ES-I3 (cell line): ENCODE measurements around the gene DMD.
"Not testable (repeated sequence)": the region's sequence is repeated elsewhere in the genome, so short reads cannot be mapped to it uniquely, and the experiment has no call there.

Experiments used
- H3K36me3 ChIP-seq: 2 replicates; pipeline ENCODE4 v1.6.1; 2013; ENCODE audit warnings: mild to moderate bottlenecking, low read length, control low read depth, moderate library complexity; ENCODE audit not compliant: insufficient read depth
- H3K4me1 ChIP-seq: 2 replicates; pipeline ENCODE4 v1.6.1; 2013; ENCODE audit warnings: mild to moderate bottlenecking, control low read depth, low read length; ENCODE audit not compliant: insufficient read depth
- H3K9ac ChIP-seq: 2 replicates; pipeline ENCODE4 v1.6.1; 2013; ENCODE audit warnings: low read depth, mild to moderate bottlenecking, low read length, moderate library complexity
- H3K9me3 ChIP-seq: 2 replicates; pipeline ENCODE4 v1.6.1; 2013; ENCODE audit warnings: mild to moderate bottlenecking, low read length, moderate library complexity; ENCODE audit not compliant: control insufficient read depth, insufficient read depth

Gene DMD

DNA sequence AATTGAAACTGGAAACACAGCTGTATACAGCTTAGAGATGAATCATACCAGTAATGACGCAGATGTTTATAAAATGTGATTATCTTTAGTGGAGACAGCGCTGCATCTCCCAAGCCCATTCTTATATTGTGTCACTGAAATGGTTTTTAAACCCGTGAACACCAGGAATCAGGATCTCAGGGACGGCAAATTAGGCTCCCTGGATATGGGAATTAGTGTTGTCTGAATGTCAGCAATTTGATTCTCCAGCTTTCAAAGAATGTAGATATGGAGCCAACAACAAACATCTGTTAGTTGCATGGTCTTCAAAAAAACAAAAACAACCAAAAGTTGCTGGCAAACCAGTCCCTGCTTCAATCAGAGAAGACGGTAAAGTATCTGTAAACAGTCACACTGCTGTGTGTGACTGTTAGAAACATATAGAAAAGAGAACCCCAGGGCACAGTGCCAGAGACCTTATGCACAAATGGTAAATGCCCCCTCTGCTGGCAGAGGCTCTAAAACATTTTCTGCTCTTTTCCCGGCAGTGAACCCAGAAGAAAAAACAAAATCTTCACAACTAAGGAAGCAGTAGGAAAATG, 1787.7 kb downstream of the DMD start:
- peaks cover 21% of the 10 kb centered on the region for H3K4me1 ChIP-seq
- H3K36me3 ChIP-seq, result no peaks in the 10 kb centered on the region
- H3K9me3 ChIP-seq, result no peaks in the 10 kb centered on the region
- no peak overlapping the region for H3K9ac ChIP-seq

GRCh38 chrX:31421441-31421840, 1789.9 kb downstream of the DMD start:
- H3K9me3 ChIP-seq, result no peaks in the 10 kb centered on the region
- peaks cover 21% of the 10 kb centered on the region for H3K4me1 ChIP-seq
- no peaks in the 10 kb centered on the region for H3K36me3 ChIP-seq
- no peak overlapping the region for H3K9ac ChIP-seq

- H3K9ac ChIP-seq, result no peak overlapping the region
- H3K36me3 ChIP-seq, result no peaks in the 10 kb centered on the region
Observed at GRCh38 chrX:31420711-31421151, 1790.6 kb downstream of the DMD start.

DNA sequence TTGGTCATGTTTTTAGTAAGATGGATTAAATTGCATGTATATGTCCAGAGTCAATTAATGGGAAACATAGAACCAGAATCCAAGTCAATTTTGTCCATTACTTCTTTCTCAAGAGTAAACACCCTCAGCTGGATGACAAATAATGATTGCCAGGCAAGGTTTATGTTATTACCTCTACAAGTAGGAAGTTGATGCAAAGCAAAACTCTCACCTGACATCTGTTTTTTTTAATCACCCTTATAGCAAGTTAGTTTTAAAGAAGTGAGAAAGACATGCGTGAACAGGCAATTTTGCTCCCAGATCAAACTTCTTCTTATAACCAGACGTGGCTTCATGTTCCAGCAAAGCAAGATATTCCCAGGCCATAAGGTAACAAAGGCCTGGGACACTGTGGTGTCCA, 1791.0 kb downstream of the DMD start:
- Histone ChIP-seq H3K36me3 (no peaks in the 10 kb centered on the region), H3K9ac (no peak overlapping the region), H3K4me1 (peaks cover 21% of the 10 kb centered on the region), H3K9me3 (no peaks in the 10 kb centered on the region)

More at GRCh38 chrX:31420711-31421151, 1790.6 kb downstream of the DMD start:
- Histone ChIP-seq H3K4me1 (peaks cover 21% of the 10 kb centered on the region), H3K9me3 (no peaks in the 10 kb centered on the region)

DNA sequence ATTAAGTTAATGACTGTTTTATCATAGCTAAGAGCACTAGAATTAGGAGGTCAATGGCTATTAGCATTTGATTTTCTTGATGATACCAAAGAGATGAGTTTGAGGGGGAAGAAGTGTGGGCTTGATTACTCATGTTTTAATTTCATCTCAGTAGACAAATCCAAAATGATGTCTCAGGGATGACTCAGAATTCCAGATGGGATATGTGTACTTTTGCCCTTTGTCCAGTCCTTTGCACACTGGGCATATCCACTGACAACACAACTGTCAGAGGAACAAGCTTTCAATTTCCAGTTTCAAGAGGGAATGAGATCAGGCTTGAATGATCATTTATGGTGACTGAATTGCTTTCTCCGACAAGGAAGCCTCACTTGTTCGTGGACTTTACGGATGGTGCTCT, 1814.2 kb downstream of the DMD start:
- Histone ChIP-seq H3K36me3 (no peaks in the 10 kb centered on the region), H3K9me3 (no peaks in the 10 kb centered on the region), H3K9ac (no peak overlapping the region), H3K4me1 (no peaks in the 10 kb centered on the region)

DNA sequence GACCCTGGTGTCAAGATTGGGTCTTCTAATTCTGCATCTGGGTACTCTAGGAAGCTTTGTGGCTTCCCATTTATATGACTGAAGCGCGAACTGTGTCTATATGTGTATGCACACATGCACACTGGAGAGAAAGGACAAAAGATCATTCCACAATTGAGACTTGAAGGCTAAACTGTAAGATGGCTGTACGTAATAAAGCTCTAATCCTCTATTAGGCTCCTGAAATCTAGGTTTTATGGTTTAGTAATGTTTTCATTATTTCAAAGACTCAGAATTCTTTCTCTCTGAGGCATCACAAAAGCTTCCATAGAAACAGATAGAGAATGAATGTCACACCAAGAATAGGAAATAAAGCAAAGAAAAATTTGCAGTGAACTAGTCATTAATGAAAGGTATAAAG, 1818.8 kb downstream of the DMD start:
- H3K4me1 ChIP-seq, result no peaks in the 10 kb centered on the region
- no peaks in the 10 kb centered on the region for H3K9me3 ChIP-seq
- no peak overlapping the region for H3K9ac ChIP-seq
- H3K36me3 ChIP-seq, result no peaks in the 10 kb centered on the region

DNA sequence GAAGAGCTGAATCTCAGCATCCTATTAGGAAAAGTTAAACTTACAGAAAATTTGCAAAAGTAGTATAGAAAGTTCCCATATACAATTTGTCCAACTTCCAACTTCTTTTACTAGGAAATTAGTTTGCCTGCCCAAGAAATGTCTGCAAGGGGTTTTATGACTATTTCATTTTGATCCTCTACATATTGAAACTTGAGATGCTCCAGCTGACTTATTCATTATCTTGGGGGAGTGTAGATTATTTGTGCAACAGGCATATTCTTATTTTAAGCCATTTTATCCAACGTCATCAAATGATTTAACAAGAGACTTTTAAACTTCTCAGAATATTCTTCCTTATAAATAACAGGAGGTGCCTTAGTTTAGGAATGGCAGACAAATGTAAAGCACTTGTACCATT, 1822.4 kb downstream of the DMD start:
- Histone ChIP-seq H3K9me3 (no peaks in the 10 kb centered on the region), H3K4me1 (no peaks in the 10 kb centered on the region), H3K36me3 (no peaks in the 10 kb centered on the region), H3K9ac (no peak overlapping the region)

DNA sequence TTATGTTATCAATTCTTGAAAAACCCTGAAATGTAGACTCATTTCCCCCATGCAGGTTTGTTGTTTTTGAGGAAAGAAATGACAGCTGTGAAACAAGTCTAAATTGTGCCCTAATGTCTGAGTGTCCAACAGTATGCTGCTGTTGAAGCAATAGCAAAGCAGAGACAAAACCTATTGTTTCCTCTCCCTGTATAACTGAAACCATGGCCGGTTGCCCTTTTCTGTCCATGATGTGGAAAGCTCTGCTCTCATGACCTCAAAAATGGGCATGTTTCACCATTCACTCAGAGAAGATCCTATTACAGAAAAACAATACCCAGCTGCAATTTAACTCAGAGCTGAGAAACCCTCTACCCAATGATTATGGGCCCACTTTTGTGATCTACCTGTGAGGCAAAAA, 1826.9 kb downstream of the DMD start:
- no peaks in the 10 kb centered on the region for H3K9me3 ChIP-seq
- no peaks in the 10 kb centered on the region for H3K4me1 ChIP-seq
- H3K9ac ChIP-seq, result no peak overlapping the region
- no peaks in the 10 kb centered on the region for H3K36me3 ChIP-seq

- Histone ChIP-seq H3K4me1 (no peaks in the 10 kb centered on the region), H3K9me3 (no peaks in the 10 kb centered on the region), H3K9ac (no peak overlapping the region), H3K36me3 (no peaks in the 10 kb centered on the region)
Observed at GRCh38 chrX:31383991-31384390, 1827.4 kb downstream of the DMD start.

DNA sequence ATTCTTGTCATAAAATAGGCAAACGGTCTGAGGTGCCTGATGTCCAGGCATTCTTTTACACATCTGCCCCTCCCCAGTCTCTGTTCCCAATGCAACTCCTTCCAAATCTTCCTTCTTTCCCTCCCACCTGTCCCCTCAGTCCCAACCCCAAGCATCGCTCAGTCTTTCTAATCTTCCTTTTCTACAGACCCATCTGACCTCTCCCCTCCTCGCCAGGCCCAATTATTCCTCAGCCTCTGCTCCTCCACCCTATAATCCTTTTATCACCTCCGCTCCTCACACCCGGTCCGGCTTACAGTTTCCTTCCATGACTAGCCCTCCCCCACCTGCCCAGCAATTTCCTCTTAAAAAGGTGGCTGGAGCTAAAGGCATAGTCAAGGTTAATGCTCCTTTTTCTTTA, 1832.4 kb downstream of the DMD start:
- H3K4me1 ChIP-seq, result peaks cover 25% of the 10 kb centered on the region
- not testable (repeated sequence) for H3K36me3 ChIP-seq, H3K9ac ChIP-seq, H3K9me3 ChIP-seq

DNA sequence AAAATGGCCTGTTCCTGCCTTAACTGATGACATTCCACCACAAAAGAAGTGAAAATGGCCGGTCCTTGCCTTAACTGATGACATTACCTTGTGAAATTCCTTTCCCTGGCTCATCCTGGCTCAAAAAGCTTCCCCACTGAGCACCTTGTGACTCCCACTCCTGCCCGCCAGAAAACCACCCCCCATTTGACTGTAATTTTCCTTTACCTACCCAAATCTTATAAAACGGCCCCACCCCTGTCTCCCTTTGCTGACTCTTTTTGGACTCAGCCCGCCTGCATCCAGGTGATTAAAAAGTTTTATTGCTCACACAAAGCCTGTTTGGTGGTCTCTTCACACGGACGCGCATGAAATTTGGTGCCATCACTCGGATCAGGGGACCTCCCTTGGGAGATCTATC, 1833.5 kb downstream of the DMD start:
- H3K9ac ChIP-seq, H3K36me3 ChIP-seq, H3K9me3 ChIP-seq: not testable (repeated sequence)
- H3K4me1 ChIP-seq, result peaks cover 25% of the 10 kb centered on the region

- Histone ChIP-seq H3K36me3 (no peaks in the 10 kb centered on the region), H3K9ac (no peak overlapping the region), H3K9me3 (no peaks in the 10 kb centered on the region), H3K4me1 (peaks cover 25% of the 10 kb centered on the region)
Observed at GRCh38 chrX:31376408-31377022, 1834.8 kb downstream of the DMD start.

- Histone ChIP-seq H3K9ac (no peak overlapping the region), H3K9me3 (no peaks in the 10 kb centered on the region), H3K4me1 (peaks cover 25% of the 10 kb centered on the region), H3K36me3 (no peaks in the 10 kb centered on the region)
Observed at GRCh38 chrX:31374786-31375185, 1836.6 kb downstream of the DMD start.

DNA sequence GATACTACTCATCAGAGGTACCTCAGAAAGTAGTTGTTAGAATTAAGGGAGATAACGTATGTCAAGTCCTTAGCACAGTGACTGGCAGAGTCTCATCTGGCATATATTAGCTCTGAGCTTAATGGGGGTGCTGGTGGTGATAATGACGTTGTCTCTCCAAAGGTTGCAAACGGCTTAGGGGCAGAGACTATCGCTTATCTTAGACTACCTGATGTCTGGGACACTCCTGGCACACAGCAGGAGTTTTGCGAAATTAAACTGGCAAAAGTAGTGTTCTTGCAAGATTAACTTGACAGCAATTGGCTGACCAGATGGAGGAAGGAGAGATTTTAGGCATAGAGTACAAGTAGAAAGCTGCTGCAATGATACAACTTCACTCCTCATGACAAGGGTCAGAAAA, 1839.4 kb downstream of the DMD start:
- H3K9ac ChIP-seq, result no peak overlapping the region

GRCh38 chrX:31367816-31368215, 1843.5 kb downstream of the DMD start:
- H3K36me3 ChIP-seq, result no peaks in the 10 kb centered on the region
- no peaks in the 10 kb centered on the region for H3K4me1 ChIP-seq
- no peak overlapping the region for H3K9ac ChIP-seq
- H3K9me3 ChIP-seq, result no peaks in the 10 kb centered on the region; the same call in 1 of the 2 replicates

More for the DNA sequence above, 1839.4 kb downstream of the DMD start:
- Histone ChIP-seq H3K4me1 (peaks cover 19% of the 10 kb centered on the region), H3K9me3 (no peaks in the 10 kb centered on the region; the same call in 1 of the 2 replicates), H3K36me3 (no peaks in the 10 kb centered on the region)
